Measurements from ENCODE around the gene CWF19L2. TPM values are rescaled to one million over a fixed set of nuclear protein-coding genes. Genes with fewer than 3 reads are reported as not detected.

The CWF19L2 gene
- polyA plus RNA-seq, 1 of the 3 experiments (the other 2 are of a cell fraction): 0.74 TPM

DNA sequence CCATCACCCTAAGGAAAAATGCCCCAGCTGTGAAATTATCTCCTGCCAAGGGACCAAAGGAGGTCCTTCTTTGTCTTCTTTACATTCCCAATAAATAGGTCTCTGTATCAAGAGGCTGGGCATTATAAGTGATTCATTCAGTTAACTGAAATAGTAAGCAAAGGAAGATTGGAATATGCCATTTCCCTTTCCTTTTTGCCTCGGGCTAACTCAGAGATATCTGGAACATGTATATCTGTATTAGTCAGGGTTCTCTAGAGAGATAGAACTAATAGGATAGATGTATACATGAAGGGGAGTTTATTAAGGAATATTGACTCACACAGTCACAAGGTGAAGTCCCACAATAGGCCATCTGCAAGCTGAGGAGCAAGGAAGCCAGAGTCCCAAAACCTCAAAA, 15.3 kb upstream of the CWF19L2 start (continued):
- TF ChIP-seq, protein P1, sequence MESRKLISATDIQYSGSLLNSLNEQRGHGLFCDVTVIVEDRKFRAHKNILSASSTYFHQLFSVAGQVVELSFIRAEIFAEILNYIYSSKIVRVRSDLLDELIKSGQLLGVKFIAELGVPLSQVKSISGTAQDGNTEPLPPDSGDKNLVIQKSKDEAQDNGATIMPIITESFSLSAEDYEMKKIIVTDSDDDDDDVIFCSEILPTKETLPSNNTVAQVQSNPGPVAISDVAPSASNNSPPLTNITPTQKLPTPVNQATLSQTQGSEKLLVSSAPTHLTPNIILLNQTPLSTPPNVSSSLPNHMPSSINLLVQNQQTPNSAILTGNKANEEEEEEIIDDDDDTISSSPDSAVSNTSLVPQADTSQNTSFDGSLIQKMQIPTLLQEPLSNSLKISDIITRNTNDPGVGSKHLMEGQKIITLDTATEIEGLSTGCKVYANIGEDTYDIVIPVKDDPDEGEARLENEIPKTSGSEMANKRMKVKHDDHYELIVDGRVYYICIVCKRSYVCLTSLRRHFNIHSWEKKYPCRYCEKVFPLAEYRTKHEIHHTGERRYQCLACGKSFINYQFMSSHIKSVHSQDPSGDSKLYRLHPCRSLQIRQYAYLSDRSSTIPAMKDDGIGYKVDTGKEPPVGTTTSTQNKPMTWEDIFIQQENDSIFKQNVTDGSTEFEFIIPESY (IDR thresholded peaks at IDR 0.05; ENCODE audit: borderline replicate concordance, low read depth): no peak

DNA sequence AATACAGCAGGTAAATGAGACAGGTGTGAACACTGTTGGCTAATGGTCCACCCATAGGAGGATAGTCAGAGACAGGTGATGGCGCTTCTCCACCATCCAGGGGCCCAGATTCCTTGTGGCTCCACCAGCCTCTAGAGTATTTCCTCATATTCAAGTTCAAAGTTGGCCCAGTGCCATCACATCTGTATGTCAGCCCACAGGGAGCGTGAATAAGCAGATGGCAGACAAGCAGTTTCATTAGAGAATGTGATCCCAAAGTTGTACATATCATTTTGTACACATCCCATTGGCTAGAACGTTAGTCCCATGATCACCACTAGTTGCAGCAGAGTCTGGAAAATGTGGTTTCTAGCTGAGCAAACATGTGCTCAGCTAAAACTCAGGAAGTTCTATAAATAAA, 11.0 kb upstream of the CWF19L2 start:
- WGBS (ENCODE audit: low lambda C conversion rate): 13% methylated on average over 3 of the region's 3 CpGs
- no peaks in the 10 kb centered on the region for H3K79me2 ChIP-seq (ENCODE audit: insufficient read depth)
- H2AFZ ChIP-seq (ENCODE audit: low read depth): no peak overlapping the region
- peaks cover 6% of the 10 kb centered on the region for H3F3A ChIP-seq (replicated peaks; ENCODE audit: insufficient read depth)
- H3K27ac ChIP-seq (ENCODE audit: low read depth in 2 of 2, low read length in 1 of 2): no peak overlapping the region
- peak; percentile 18 for DNase-seq
- ChIA-PET CTCF (no interaction called here), POLR2A (no interaction called here)
- H3K9me3 ChIP-seq: no peaks in the 10 kb centered on the region
- no peak overlapping the region for H3K4me3 ChIP-seq (ENCODE audit: low read depth in 2 of 2, low read length in 1 of 2)
- H4K20me1 ChIP-seq (ENCODE audit: insufficient read depth): no peaks in the 10 kb centered on the region
- H3K4me2 ChIP-seq: no peak overlapping the region
- no peak overlapping the region for H3K9ac ChIP-seq
- no peaks in the 10 kb centered on the region for H3K9me2 ChIP-seq
- TF ChIP-seq, protein P2, sequence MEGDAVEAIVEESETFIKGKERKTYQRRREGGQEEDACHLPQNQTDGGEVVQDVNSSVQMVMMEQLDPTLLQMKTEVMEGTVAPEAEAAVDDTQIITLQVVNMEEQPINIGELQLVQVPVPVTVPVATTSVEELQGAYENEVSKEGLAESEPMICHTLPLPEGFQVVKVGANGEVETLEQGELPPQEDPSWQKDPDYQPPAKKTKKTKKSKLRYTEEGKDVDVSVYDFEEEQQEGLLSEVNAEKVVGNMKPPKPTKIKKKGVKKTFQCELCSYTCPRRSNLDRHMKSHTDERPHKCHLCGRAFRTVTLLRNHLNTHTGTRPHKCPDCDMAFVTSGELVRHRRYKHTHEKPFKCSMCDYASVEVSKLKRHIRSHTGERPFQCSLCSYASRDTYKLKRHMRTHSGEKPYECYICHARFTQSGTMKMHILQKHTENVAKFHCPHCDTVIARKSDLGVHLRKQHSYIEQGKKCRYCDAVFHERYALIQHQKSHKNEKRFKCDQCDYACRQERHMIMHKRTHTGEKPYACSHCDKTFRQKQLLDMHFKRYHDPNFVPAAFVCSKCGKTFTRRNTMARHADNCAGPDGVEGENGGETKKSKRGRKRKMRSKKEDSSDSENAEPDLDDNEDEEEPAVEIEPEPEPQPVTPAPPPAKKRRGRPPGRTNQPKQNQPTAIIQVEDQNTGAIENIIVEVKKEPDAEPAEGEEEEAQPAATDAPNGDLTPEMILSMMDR (IDR thresholded peaks at IDR 0.05): no peak
- TF ChIP-seq SMC3 (IDR thresholded peaks at IDR 0.05; ENCODE audit: low read depth, low read length) (no peak), RCOR1 (IDR thresholded peaks at IDR 0.05; ENCODE audit: low read length) (no peak)
- TF ChIP-seq, protein P3, sequence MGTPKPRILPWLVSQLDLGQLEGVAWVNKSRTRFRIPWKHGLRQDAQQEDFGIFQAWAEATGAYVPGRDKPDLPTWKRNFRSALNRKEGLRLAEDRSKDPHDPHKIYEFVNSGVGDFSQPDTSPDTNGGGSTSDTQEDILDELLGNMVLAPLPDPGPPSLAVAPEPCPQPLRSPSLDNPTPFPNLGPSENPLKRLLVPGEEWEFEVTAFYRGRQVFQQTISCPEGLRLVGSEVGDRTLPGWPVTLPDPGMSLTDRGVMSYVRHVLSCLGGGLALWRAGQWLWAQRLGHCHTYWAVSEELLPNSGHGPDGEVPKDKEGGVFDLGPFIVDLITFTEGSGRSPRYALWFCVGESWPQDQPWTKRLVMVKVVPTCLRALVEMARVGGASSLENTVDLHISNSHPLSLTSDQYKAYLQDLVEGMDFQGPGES (IDR thresholded peaks at IDR 0.05; ENCODE audit: low read depth, low read length): no peak
- no peaks in the 10 kb centered on the region for H3K4me1 ChIP-seq (ENCODE audit: control insufficient read depth in 1 of 2, insufficient read depth in 2 of 2, low read depth in 1 of 2, low read length in 1 of 2)
- no peaks in the 10 kb centered on the region for H3K36me3 ChIP-seq (replicated peaks in 1 of 2; ENCODE audit: control insufficient read depth in 1 of 2, insufficient read depth in 2 of 2, low read length in 1 of 2)
- H3K27me3 ChIP-seq (ENCODE audit: insufficient read depth): no peaks in the 10 kb centered on the region

DNA sequence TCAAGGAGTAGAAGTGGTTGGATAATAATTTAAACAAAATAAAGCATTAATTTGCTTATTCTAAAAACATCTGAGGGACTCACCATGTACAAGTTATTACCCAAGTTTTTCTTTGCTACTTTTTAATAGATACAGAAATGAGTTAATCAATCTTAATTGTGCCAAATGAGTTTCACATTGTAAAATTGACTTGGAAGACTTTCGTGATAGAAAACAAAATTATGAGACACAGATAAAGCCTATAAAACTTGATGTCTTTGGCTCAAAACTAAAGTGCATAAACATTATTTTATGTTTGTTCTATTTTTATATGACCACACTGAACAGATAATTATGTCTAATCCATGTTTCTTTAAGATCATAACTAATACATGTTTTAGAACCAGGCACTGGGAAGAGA, 10.1 kb upstream of the CWF19L2 start:
- Histone ChIP-seq H3K4me1 (ENCODE audit: control insufficient read depth in 1 of 2, insufficient read depth in 2 of 2, low read depth in 1 of 2, low read length in 1 of 2) (no peaks in the 10 kb centered on the region), H3K79me2 (ENCODE audit: insufficient read depth) (no peaks in the 10 kb centered on the region), H3K4me3 (ENCODE audit: low read depth in 2 of 2, low read length in 1 of 2) (no peak overlapping the region), H3K9me3 (no peaks in the 10 kb centered on the region), H3K9ac (no peak overlapping the region), H4K20me1 (ENCODE audit: insufficient read depth) (no peaks in the 10 kb centered on the region), H3K27me3 (ENCODE audit: insufficient read depth) (no peaks in the 10 kb centered on the region), H3K36me3 (replicated peaks in 1 of 2; ENCODE audit: control insufficient read depth in 1 of 2, insufficient read depth in 2 of 2, low read length in 1 of 2) (no peaks in the 10 kb centered on the region), H3K4me2 (no peak overlapping the region), H2AFZ (ENCODE audit: low read depth) (no peak overlapping the region), H3K9me2 (no peaks in the 10 kb centered on the region), H3K27ac (ENCODE audit: low read depth in 2 of 2, low read length in 1 of 2) (no peak overlapping the region), H3F3A (replicated peaks; ENCODE audit: insufficient read depth) (peaks cover 6% of the 10 kb centered on the region)
- 21% methylated on average over 1 of the region's 1 CpG for WGBS (ENCODE audit: low lambda C conversion rate)
- no peak for TF ChIP-seq JUND (IDR thresholded peaks at IDR 0.05)
- TF ChIP-seq, protein P2 (IDR thresholded peaks at IDR 0.05): no peak
- no peak for TF ChIP-seq FOXJ3 (CRISPR knock-in tag; IDR thresholded peaks at IDR 0.05)
- no peak for TF ChIP-seq RFX5 (IDR thresholded peaks at IDR 0.05; ENCODE audit: low read length)
- TF ChIP-seq GABPA (IDR thresholded peaks at IDR 0.05; ENCODE audit: low read depth): no peak
- TF ChIP-seq RAD21 (IDR thresholded peaks at IDR 0.05; ENCODE audit: low read length): no peak
- TF ChIP-seq TEAD4 (IDR thresholded peaks at IDR 0.05; ENCODE audit: borderline replicate concordance, insufficient read depth): no peak
- TF ChIP-seq YY1 (IDR thresholded peaks at IDR 0.05; ENCODE audit: low read depth): no peak
- TF ChIP-seq, protein P1 (IDR thresholded peaks at IDR 0.05; ENCODE audit: borderline replicate concordance, low read depth): no peak
- TF ChIP-seq FOSL2 (IDR thresholded peaks at IDR 0.05; ENCODE audit: borderline replicate concordance, low read depth): no peak
- no peak for TF ChIP-seq SMC3 (IDR thresholded peaks at IDR 0.05; ENCODE audit: low read depth, low read length)
- CTCF ChIA-PET: no interaction called here
- POLR2A ChIA-PET: no interaction called here
- DNase-seq: no peak

Measured in SK-N-SH (cell line).